ENCODE data around the gene NXPH4.

DNA sequence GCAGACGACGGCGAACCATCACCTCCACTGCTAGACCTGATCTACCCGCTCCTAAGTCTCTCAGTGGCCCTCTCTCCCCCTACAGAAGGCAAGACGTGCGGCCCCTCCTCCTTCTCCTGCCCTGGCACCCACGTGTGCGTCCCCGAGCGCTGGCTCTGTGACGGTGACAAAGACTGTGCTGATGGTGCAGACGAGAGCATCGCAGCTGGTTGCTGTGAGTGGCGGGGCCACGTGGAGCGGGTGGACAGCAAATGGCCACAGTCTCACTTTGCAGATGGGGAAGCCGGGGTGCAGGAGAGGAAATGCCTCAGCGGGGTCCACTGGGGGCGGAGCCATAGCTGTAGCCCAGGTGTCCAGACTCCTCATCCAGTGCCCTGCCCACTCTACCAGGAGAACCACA lies 21.4 kb upstream of the NXPH4 start:
- TF ChIP-seq, protein P1, sequence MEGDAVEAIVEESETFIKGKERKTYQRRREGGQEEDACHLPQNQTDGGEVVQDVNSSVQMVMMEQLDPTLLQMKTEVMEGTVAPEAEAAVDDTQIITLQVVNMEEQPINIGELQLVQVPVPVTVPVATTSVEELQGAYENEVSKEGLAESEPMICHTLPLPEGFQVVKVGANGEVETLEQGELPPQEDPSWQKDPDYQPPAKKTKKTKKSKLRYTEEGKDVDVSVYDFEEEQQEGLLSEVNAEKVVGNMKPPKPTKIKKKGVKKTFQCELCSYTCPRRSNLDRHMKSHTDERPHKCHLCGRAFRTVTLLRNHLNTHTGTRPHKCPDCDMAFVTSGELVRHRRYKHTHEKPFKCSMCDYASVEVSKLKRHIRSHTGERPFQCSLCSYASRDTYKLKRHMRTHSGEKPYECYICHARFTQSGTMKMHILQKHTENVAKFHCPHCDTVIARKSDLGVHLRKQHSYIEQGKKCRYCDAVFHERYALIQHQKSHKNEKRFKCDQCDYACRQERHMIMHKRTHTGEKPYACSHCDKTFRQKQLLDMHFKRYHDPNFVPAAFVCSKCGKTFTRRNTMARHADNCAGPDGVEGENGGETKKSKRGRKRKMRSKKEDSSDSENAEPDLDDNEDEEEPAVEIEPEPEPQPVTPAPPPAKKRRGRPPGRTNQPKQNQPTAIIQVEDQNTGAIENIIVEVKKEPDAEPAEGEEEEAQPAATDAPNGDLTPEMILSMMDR (IDR thresholded peaks at IDR 0.05 in 2 of 3, conservative IDR thresholded peaks at IDR 0.05 in 1 of 3; ENCODE audit: borderline replicate concordance in 1 of 3, insufficient read depth in 1 of 3, low read depth in 2 of 3, low read length in 2 of 3), result no peak
- TF ChIP-seq SIN3A (IDR thresholded peaks at IDR 0.05; ENCODE audit: low read depth) (no peak), YY1 (IDR thresholded peaks at IDR 0.05; ENCODE audit: extremely low read depth, insufficient replicate concordance, low read depth, low read length) (no peak), EGR1 (IDR thresholded peaks at IDR 0.05; ENCODE audit: low read depth) (no peak)
- TF ChIP-seq, protein P2, sequence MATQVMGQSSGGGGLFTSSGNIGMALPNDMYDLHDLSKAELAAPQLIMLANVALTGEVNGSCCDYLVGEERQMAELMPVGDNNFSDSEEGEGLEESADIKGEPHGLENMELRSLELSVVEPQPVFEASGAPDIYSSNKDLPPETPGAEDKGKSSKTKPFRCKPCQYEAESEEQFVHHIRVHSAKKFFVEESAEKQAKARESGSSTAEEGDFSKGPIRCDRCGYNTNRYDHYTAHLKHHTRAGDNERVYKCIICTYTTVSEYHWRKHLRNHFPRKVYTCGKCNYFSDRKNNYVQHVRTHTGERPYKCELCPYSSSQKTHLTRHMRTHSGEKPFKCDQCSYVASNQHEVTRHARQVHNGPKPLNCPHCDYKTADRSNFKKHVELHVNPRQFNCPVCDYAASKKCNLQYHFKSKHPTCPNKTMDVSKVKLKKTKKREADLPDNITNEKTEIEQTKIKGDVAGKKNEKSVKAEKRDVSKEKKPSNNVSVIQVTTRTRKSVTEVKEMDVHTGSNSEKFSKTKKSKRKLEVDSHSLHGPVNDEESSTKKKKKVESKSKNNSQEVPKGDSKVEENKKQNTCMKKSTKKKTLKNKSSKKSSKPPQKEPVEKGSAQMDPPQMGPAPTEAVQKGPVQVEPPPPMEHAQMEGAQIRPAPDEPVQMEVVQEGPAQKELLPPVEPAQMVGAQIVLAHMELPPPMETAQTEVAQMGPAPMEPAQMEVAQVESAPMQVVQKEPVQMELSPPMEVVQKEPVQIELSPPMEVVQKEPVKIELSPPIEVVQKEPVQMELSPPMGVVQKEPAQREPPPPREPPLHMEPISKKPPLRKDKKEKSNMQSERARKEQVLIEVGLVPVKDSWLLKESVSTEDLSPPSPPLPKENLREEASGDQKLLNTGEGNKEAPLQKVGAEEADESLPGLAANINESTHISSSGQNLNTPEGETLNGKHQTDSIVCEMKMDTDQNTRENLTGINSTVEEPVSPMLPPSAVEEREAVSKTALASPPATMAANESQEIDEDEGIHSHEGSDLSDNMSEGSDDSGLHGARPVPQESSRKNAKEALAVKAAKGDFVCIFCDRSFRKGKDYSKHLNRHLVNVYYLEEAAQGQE (IDR thresholded peaks at IDR 0.05; ENCODE audit: low read depth), result no peak
- TF ChIP-seq, protein P3, sequence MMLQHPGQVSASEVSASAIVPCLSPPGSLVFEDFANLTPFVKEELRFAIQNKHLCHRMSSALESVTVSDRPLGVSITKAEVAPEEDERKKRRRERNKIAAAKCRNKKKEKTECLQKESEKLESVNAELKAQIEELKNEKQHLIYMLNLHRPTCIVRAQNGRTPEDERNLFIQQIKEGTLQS (IDR thresholded peaks at IDR 0.05), result no peak

Data from HCT116 (cell line).